Measurements from ENCODE around the gene METAP1. TPM values are rescaled to one million over a fixed set of nuclear protein-coding genes. Genes with fewer than 3 reads are reported as not detected.

METAP1 gene
- total and polyA plus RNA-seq, 2 of the 8 experiments (the other 6 are each of a cell fraction or from before 2014, with no cell fraction given): 50.6 to 85.2 TPM

DNA sequence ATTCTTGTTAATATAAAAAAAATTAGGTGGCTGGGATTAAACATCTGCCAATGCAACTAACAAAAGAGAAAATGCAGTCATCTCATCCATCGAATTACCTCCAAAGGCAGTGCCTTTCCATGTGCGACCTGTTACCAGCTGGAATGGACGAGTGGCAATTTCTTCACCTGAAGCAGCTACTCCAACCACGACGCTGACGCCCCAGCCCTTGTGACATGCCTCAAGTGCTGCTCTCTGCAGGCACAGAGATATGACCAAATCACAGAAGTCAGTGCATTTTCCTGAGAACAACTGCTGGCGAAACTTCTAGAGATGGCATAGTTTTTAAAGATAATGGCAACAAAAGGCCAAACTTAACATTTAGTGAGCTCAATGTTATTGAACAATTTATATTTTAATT lies 79.3 kb downstream of the METAP1 start (continued):
- TF ChIP-seq TEAD4 (IDR thresholded peaks at IDR 0.05; ENCODE audit: low read depth, low read length): no peak
